SU-DHL-6 (cell line): ENCODE data around the gene ARHGAP28.

Experiments
- EZH2phosphoT487 ChIP-seq: fragments of 200-600 bp; sonication (generic), shearing (Covaris generic); conservative IDR thresholded peaks from 2 replicates; pipeline ENCODE4 v1.6.1; 2018; ENCODE audit warnings: mild to moderate bottlenecking, antibody characterized with exemption, low read length, moderate library complexity, mixed read lengths
- TF ChIP-seq, protein P1 (sequence below): fragments of 200-600 bp; sonication (generic); IDR thresholded peaks from one replicate; pipeline ENCODE4 v1.5.1; 2017; ENCODE audit warnings: antibody characterized with exemption, mild to moderate bottlenecking, low read length, moderate library complexity; ENCODE audit not compliant: insufficient read depth, poor library complexity, severe bottlenecking

DNA sequence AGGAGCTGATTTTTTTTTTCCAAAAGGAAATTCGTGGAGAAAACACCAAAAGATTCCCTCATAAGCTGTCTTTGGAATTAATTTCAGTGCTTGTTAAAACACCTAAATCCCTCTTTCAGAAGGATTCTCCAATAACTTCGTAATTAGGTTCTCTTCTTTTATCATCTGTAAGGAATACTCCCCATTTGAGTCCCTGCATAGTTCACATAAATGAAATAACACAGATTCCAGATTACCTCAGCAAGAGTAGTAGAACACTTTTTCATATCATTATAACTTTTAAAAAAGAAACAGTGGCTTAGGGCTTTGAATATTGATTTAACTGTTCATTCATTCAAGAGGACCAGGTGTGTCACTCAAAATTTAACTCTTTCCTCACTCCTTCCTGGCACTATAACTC lies 55.5 kb downstream of the ARHGAP28 start:
- no peak for TF ChIP-seq EZH2phosphoT487
- TF ChIP-seq, protein P1, sequence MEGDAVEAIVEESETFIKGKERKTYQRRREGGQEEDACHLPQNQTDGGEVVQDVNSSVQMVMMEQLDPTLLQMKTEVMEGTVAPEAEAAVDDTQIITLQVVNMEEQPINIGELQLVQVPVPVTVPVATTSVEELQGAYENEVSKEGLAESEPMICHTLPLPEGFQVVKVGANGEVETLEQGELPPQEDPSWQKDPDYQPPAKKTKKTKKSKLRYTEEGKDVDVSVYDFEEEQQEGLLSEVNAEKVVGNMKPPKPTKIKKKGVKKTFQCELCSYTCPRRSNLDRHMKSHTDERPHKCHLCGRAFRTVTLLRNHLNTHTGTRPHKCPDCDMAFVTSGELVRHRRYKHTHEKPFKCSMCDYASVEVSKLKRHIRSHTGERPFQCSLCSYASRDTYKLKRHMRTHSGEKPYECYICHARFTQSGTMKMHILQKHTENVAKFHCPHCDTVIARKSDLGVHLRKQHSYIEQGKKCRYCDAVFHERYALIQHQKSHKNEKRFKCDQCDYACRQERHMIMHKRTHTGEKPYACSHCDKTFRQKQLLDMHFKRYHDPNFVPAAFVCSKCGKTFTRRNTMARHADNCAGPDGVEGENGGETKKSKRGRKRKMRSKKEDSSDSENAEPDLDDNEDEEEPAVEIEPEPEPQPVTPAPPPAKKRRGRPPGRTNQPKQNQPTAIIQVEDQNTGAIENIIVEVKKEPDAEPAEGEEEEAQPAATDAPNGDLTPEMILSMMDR = no peak
